Activated gamma-delta T cell treated with anti-CD3 and anti-CD28 coated beads, Interleukin-2, amount 50 U/mL, for 16 hours (primary cell): Measurements from ENCODE around the gene MORN4.
"Not testable (repeated sequence)": the region's sequence is repeated elsewhere in the genome, so short reads cannot be mapped to it uniquely, and the experiment has no call there.

Experiments
- DNase-seq: peaks from one replicate; pipeline ENCODE4 v3.0.0-alpha.2; 2020; ENCODE audit warnings: low read depth

MORN4 gene

DNA sequence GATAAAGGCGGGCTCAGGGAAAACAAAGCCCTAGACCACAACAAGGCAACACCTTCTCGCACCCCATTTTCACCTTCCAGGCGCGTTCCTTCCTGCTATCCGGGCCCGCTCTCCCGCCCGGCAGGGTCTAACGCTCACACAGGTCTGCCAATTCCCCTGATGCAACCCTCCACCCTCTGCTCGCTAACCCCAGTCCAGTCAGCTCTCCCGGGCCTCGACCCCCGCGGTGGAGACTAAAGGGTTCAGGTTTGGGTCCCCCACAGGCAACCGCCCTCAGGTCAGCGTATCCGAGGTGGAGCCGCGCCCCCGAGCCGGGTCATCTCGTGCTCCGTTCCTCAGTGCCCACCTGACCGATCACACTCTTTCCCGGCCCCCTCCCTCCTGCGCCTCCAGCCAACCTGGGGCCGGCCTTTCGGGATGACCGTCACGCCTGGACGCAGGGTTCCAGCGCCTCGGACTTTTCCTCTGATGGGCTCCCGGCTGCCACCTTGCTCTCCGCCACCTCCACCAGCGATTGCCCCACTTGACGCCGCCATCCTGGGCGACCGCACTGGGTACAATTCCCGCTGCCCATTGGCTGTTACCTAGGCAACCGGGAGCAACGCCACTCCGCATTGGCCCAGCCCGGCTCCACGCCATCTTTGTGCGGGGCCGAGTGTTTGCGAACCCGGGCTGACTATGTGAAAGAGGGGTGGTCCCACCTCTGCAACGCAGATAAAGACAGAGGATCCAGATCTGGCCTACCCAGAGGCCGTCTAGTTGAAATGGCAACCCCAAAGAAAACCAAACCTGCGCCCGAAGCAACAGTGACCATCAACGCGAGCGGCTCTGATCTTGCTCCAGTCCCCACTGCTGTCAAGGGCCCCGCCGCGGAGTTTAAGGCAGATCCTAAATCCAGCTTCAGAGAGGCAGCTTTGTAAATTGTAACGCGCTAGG lies at the start of gene MORN4:
Gene MORN4 (minus strand): TSS at position 552 of the 936 bp plus-strand sequence. CDS start 13,847 bp downstream, outside the sequence.
- peak; percentile 86 for DNase-seq

DNA sequence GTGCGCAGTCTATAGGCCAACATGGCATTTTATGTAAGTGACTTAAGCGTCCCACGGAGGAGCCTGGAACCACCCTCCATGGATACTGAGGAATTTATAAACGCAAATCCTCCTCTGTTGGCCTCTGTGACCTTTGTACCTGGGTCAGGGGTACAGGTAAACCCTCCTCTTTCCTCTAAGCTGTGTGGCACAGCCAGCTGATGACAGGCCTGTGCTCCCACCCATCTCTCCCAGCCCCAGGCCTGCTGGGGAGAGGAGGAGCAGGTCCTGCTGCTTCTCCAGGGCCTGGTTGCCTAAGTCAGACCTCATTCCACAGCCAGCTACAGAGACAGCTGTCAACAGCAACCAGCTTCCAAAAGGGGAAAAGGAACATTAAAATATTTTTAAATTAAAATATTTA lies 48.7 kb upstream of the MORN4 start:
- no peak for DNase-seq

DNA sequence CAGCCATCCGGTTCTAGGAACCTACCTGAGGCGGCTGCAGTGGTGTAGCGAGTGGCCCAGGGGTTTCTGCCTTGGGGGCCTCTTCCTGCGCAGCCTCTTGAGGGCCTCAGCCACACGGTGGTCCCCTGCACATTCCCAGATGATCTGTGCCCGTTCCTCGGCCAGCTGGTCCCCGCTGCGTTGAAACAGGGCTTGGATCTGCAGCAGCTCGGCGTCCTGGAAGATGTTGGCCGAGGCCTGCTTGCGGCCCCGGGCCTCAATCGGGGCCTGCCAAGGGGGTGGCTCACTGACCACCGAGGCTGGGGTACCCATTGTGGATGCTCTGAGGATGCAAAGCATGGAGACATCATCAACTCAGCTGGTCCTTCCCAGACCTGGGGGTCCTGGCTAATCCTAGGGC lies 46.3 kb upstream of the MORN4 start:
- no peak for DNase-seq

DNA sequence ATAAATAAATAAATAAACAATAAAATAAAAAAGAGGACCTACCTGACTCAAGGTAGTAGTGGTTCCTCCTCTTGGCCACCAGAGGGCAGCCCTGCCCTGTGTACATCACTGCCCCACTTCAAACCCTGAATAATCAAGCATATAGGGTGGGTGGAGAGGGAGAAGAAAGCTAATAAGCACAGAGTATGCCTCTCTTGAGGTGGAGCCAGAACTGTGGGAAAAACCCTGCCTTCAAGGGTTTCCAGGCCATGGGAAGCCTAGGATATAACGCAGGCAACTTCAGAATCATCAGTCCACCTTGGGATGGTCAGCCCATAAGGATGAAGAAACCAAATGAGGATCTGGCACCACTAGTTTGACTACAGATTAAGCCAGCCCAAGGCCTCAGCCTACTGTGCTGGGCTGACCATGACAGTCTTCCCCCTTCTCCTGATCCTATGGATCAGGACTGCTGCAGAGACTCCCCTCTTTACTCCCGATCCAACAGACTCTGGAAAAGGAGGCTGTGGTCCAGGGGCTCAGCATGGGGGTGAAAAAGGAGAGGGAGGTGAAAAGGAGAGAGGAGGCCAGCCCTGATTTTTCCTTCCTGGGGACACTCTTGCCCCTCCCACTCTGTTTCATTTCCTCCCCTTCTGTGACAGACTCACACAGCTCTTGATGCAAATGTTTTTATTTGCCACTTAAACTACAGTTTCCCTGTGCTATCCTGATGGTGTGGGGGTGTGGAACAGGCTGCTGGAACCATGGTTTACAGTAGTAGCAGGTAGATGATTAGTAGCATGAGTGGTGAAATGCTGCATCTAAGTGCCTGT lies 43.7 kb upstream of the MORN4 start:
- peak; percentile 17 for DNase-seq

GRCh38 chr10:97675222-97675621 lies 41.9 kb upstream of the MORN4 start:
- DNase-seq = no peak

DNA sequence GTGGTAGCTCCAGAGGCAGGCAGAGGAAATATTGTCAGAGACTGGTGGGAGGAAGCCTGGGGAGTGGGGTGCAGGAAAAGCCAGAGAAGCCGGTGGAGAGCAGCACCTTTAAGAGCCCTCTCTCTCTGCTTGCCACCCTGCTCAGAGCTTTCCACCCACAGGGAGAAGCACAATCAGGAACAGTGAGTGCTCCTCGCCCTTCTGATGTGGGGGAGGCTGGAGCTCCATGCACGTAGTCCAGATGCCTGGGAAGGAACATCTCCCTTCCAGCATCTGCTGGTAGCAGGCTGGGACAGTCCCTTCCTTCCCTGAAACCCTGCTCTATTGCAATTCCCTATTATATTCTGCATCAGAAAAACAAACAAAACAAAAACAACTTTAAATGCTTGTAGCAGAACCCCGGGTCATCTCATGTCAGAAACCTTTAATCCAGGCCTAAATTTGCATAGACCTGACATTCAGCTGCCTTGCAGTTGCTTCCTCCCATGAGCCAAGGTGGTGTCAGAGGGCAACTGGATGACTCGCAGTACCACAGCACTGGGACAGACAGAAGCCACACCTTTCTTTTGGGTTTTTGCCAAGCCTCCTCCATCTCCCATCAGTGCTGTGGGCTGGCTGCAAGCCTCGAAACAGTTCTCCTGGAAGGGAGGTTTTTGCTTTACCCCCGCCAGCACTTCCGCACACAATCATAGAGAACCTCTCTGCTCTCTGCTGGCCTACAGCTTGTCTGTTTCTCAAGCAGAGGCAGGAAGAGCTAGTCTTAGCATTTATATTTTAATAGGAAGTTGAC lies 40.6 kb upstream of the MORN4 start:
- no peak for DNase-seq

DNA sequence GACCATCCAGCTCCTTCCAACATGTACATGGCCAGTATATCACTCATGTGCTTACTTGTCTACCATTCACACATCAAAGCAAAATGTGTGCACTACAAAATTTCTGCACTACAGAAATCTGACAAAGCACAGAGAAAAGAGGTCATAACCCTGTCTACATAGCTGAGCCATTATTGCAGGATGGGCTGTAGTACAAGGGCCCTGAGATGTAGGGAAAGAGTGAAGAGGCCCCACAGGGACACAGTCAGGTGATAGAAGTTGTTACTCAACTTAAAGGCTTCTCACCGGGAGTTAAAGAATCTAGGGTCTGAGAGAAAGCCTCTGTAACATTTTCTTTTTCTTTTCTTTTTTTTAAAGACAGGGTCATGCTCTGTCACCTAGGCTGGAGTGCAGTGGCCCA lies 36.3 kb upstream of the MORN4 start:
- DNase-seq = no peak

DNA sequence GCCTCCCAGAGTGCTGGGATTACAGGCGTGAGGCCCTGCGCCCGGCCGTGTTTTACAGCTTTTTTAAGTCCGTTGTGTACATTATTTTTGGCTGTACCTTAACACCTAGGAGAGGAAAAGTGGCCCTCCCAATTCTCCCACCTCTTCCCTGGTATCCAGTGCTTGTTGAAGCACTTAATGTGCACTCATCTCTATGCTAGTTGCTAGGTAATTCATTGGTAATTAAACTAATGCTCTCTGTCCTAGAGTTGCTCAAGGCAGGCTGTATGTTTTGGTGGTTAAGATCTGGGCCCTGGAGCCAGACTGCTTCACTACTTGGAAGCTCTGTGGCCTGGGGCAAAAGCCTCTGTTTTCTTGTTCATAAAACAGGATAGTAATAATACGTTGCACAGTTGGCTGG lies 34.2 kb upstream of the MORN4 start:
- no peak for DNase-seq

GRCh38 chr10:97666992-97667391 lies 33.7 kb upstream of the MORN4 start:
- no peak for DNase-seq

- DNase-seq = no peak
These were observed 31.1 kb upstream of the MORN4 start for GRCh38 chr10:97664282-97664850.

- DNase-seq = no peak
These were observed 26.3 kb upstream of the MORN4 start for GRCh38 chr10:97659589-97659988.

GRCh38 chr10:97656777-97657176 lies 23.5 kb upstream of the MORN4 start:
- no peak for DNase-seq

DNA sequence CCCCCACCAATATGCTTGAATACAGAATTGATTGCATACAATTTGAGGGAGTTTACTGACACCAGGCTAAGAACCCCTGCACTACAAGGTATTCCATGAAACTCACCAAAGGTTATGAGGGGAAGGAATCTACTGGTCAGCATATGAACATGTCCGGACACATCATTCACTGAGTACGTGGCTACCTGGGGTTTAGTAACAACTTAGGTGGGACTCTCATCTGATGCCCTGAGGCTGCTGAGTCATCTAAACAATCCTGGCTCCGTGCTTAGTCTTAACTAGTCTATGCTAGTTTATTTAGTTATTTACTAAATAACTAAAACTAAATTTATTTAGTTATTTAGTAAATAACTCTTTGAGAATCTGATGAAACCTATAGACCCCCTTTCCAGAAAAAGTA lies 18.5 kb upstream of the MORN4 start:
- DNase-seq = no peak

GRCh38 chr10:97650726-97651125 lies 17.4 kb upstream of the MORN4 start:
- DNase-seq = no peak

GRCh38 chr10:97649405-97649750 lies 16.1 kb upstream of the MORN4 start:
- not testable (repeated sequence) for DNase-seq

- DNase-seq = peak; percentile 26
These were observed 15.5 kb upstream of the MORN4 start for GRCh38 chr10:97648562-97649404.

GRCh38 chr10:97647556-97647955 lies 14.3 kb upstream of the MORN4 start:
- no peak for DNase-seq

DNA sequence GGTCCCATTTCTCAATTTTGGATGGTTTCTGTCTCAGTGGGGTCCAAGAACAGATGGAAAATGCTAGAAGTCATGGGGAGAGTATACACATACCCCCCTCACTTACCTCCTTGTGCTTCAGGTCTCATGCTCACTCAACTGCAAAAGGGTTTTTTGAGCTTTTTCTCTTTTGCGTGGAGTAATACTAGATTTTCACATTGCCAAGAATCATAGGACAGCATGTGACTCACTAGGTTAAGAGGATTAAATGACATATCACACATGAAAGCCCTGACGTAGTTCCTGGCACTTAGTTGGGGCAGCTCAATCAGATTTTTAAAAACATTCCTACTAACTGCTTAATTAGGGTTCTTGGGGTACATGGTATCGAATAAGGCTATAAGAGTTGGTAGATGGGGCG lies 11.6 kb upstream of the MORN4 start:
- DNase-seq = no peak

- DNase-seq = no peak
These were observed 10.2 kb upstream of the MORN4 start for GRCh38 chr10:97643441-97643985.

- DNase-seq = not testable (repeated sequence)
These were observed 9.3 kb upstream of the MORN4 start for GRCh38 chr10:97642471-97643159.
